HEK293T (cell line): Measurements from ENCODE around the gene OSER1.

Experiments used
- BHLHE40 ChIP-seq: fragments of 450-650 bp; IDR thresholded peaks from 2 replicates; pipeline ENCODE4 v1.6.1; 2016; ENCODE audit warnings: mild to moderate bottlenecking, moderate library complexity, borderline replicate concordance
- ELF4 ChIP-seq: fragments of 450-650 bp; IDR thresholded peaks from 2 replicates; pipeline ENCODE4 v1.6.1; 2017; ENCODE audit warnings: antibody characterized with exemption
- FOXA1 ChIP-seq: fragments of 450-650 bp; IDR thresholded peaks from 2 replicates; pipeline ENCODE4 v1.6.1; 2016; ENCODE audit warnings: mild to moderate bottlenecking
- FOXK2 ChIP-seq: fragments of 450-650 bp; IDR thresholded peaks from 2 replicates; pipeline ENCODE4 v1.6.1; 2016; ENCODE audit warnings: mild to moderate bottlenecking
- FOXM1 ChIP-seq: fragments of 450-650 bp; IDR thresholded peaks from 2 replicates; pipeline ENCODE4 v1.6.1; 2017; ENCODE audit warnings: mild to moderate bottlenecking, borderline replicate concordance
- HDGF ChIP-seq: fragments of 450-650 bp; IDR thresholded peaks from 2 replicates; pipeline ENCODE4 v1.6.1; 2017; ENCODE audit warnings: antibody characterized with exemption, borderline replicate concordance
- LEF1 ChIP-seq: fragments of 450-650 bp; IDR thresholded peaks from 2 replicates; pipeline ENCODE4 v1.6.1; 2017; ENCODE audit warnings: mild to moderate bottlenecking, borderline replicate concordance
- NFRKB ChIP-seq: fragments of 450-650 bp; IDR thresholded peaks from 2 replicates; pipeline ENCODE4 v1.6.1; 2016; ENCODE audit warnings: mild to moderate bottlenecking, moderate library complexity
- SUZ12 ChIP-seq: fragments of 450-650 bp; IDR thresholded peaks from 2 replicates; pipeline ENCODE4 v1.6.1; 2016; ENCODE audit warnings: mild to moderate bottlenecking
- TF ChIP-seq, protein P1 (sequence below): fragments of 450-650 bp; IDR thresholded peaks from 2 replicates; pipeline ENCODE4 v1.6.1; 2016

DNA sequence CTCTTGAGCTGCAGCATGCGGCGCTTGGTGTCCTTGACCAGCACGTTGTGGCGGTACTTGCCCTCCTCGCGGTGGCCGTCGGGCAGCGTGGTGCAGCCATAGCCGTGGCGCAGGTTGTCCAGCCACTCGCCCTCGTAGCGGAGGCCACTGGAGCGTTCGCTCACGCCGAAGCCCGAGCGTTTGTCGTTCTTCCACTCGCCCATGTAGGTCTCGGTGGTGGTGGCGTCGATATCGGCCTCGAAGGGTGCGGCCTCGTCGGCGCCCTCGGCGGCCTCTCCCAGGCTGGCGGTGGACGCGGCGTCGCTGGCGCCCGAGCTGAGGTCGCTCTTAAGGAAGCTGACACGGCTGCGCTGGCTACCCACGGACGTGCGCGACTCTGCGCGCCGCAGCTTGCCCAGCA is 50.9 kb downstream of the OSER1 start:
- TF ChIP-seq, protein P1, sequence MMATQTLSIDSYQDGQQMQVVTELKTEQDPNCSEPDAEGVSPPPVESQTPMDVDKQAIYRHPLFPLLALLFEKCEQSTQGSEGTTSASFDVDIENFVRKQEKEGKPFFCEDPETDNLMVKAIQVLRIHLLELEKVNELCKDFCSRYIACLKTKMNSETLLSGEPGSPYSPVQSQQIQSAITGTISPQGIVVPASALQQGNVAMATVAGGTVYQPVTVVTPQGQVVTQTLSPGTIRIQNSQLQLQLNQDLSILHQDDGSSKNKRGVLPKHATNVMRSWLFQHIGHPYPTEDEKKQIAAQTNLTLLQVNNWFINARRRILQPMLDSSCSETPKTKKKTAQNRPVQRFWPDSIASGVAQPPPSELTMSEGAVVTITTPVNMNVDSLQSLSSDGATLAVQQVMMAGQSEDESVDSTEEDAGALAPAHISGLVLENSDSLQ = no peak
- no peak for TF ChIP-seq HDGF
- TF ChIP-seq SUZ12 = no peak
- no peak for TF ChIP-seq BHLHE40
- TF ChIP-seq ELF4 = no peak
- no peak for TF ChIP-seq LEF1
- no peak for TF ChIP-seq FOXA1
- no peak for TF ChIP-seq FOXM1
- no peak for TF ChIP-seq FOXK2
- no peak for TF ChIP-seq NFRKB
